Body of pancreas (tissue), 4 donors: Measurements from ENCODE around the gene AFAP1L1. TPM values are rescaled to one million over a fixed set of nuclear protein-coding genes. Genes with fewer than 3 reads are reported as not detected.

Experiments used
- ATAC-seq: fragments of 150-250 bp; one replicate; pipeline ENCODE4 v1.9.1; 2016
- DNase-seq, 4 donors: peaks; one replicate each; pipeline ENCODE4 v3.0.0-alpha.2; 2019
- H3K27ac ChIP-seq, 4 donors: fragments of 200-600 bp; sonication (generic); 1 replicate in 3 of 4; 2 replicates in 1 of 4; pipeline versions ENCODE4 v1.5.1 to v1.6.1; 2016 to 2019; ENCODE audit warnings: mild to moderate bottlenecking in 1 of 4, mixed read lengths in 1 of 4, moderate library complexity in 1 of 4
- H3K27me3 ChIP-seq, 2 donors: fragments of 200-600 bp; sonication (generic); one replicate each; pipeline ENCODE4 v1.6.0; 2016; ENCODE audit warnings: mild to moderate bottlenecking in 1 of 2
- H3K36me3 ChIP-seq, 2 donors: fragments of 200-600 bp; sonication (generic); replicated peaks in 1 of 2; 2 replicates each; pipeline ENCODE4 v1.5.1; 2016; ENCODE audit warnings: low read depth in 2 of 2; ENCODE audit not compliant: insufficient read depth in 1 of 2
- H3K4me1 ChIP-seq: fragments of 200-600 bp; sonication (generic); one replicate; pipeline ENCODE4 v1.6.0; 2016
- H3K4me3 ChIP-seq, 2 donors: fragments of 200-600 bp; sonication (generic); 1 replicate in 1 of 2; 2 replicates in 1 of 2; pipeline ENCODE4 v1.5.1; 2016 to 2019
- H3K9me3 ChIP-seq, 3 donors: fragments of 200-600 bp; sonication (generic); 1 replicate in 2 of 3; 2 replicates in 1 of 3; pipeline ENCODE4 v1.5.1; 2016
- CTCF ChIP-seq, 7 experiments: fragments of 450-650 bp in 4 of 7; fragments of 200-600 bp in 3 of 7; sonication (generic) in 3 of 7; IDR thresholded peaks; one replicate each; pipeline ENCODE4 v1.5.1; 2016 to 2019; ENCODE audit warnings: antibody characterized with exemption in 7 of 7
- POLR2A ChIP-seq, 3 donors: fragments of 450-650 bp; IDR thresholded peaks; one replicate each; pipeline ENCODE4 v1.6.1; 2016; ENCODE audit warnings: antibody characterized with exemption in 3 of 3, mild to moderate bottlenecking in 2 of 3
- WGBS, 2 donors: methylation state at CpG; one replicate each; pipeline ENCODE4 v1.1.5; 2017; 5-methylcytosine and 5-hydroxymethylcytosine counted together
- intact Hi-C: fragments of 100-400 bp; cut with DNase I; formaldehyde crosslinking; loops from one replicate; pipeline ENCODE4 v1.15.1; 2023
- total RNA-seq, 2 donors: library from RNA; depleted of rRNA; stranded (reverse); fragments of >200 nt; gene quantifications; one replicate each; pipeline ENCODE4 v1.1.0, GENCODE V29; 2016

Gene AFAP1L1
- total RNA-seq, 2 donors from 2014 or later = 2.9 to 5.9 TPM

DNA sequence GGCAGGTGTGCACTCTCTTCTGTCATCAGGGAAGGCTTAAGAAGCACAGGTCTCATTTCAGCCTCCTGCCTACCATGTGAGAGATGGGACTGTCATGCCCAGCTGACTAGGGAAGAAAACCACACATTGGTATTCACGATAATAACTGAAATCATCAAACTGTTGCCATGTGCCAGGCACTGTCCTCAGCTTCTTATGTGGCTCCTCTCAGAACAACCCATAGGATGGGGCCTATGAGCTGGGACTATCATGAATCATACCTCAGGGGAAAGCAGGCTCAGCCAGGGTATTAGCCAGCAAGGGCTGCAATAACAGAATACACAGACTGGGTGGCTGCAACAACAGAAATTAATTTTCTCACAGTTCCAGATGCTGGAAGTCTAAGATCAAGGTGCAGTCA lies 3.3 kb downstream of the AFAP1L1 start:
- no peak for ATAC-seq
- TF ChIP-seq CTCF (IDR thresholded peaks at IDR 0.05) = no peak
- no peak for TF ChIP-seq POLR2A (IDR thresholded peaks at IDR 0.05)
- intact Hi-C loops = no loop called here
- Histone ChIP-seq H3K4me1 (peaks cover 19% of the 10 kb centered on the region), H3K36me3 (no peaks in the 10 kb centered on the region), H3K4me3 (no peak overlapping the region), H3K9me3 (no peaks in the 10 kb centered on the region), H3K27ac (no peak overlapping the region), H3K27me3 (peaks cover 0 to 16% of the 10 kb centered on the region in 2 donors)
- WGBS, 2 donors = 58 to 82% methylated on average over 1 of the region's 1 CpG
- DNase-seq = no peak

DNA sequence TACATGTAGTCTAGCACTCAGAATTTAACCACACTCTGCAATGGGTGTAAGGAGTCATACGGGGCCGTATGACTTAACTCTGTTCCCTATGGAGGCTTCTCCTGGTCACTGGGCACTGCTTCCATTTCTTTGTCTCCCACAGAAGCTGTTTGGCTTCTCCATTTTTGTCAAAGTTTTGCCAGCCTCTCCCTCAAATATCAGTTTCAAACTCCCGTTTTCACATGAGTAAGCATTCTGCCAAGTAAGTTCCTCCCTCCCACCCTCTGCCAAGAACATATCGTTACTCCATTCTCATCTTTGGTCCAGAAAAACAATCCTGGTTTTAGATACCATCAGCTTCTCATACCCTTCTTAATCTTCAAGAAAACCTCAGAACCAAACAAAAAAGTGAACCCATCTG lies 6.1 kb downstream of the AFAP1L1 start:
- ATAC-seq = no peak

GRCh38 chr5:149278451-149279210 lies 7.0 kb downstream of the AFAP1L1 start:
- Histone ChIP-seq H3K9me3 (no peaks in the 10 kb centered on the region), H3K4me3 (no peak overlapping the region), H3K27ac (no peak overlapping the region), H3K4me1 (no peaks in the 10 kb centered on the region), H3K36me3 (no peaks in the 10 kb centered on the region), H3K27me3 (no peaks in the 10 kb centered on the region)
- 58 to 63% methylated on average over 5 of the region's 5 CpGs for WGBS, 2 donors
- no peak for TF ChIP-seq POLR2A (IDR thresholded peaks at IDR 0.05)
- no peak for TF ChIP-seq CTCF (IDR thresholded peaks at IDR 0.05)
- intact Hi-C loops = no loop called here
- ATAC-seq (no peak), DNase-seq (no peak)

More for the DNA sequence above, 6.1 kb downstream of the AFAP1L1 start:
- intact Hi-C loops = no loop called here
- H3K4me3 ChIP-seq = no peak overlapping the region
- H3K27ac ChIP-seq = no peak overlapping the region
- H3K36me3 ChIP-seq = no peaks in the 10 kb centered on the region
- DNase-seq = no peak
- H3K4me1 ChIP-seq = peaks cover under 1% of the 10 kb centered on the region
- TF ChIP-seq CTCF (IDR thresholded peaks at IDR 0.05) (no peak), POLR2A (IDR thresholded peaks at IDR 0.05) (no peak)
- peaks cover 0 to 1% of the 10 kb centered on the region in 2 donors for H3K27me3 ChIP-seq
- H3K9me3 ChIP-seq = no peaks in the 10 kb centered on the region
- 66 to 67% methylated on average over 4 of the region's 4 CpGs for WGBS, 2 donors

DNA sequence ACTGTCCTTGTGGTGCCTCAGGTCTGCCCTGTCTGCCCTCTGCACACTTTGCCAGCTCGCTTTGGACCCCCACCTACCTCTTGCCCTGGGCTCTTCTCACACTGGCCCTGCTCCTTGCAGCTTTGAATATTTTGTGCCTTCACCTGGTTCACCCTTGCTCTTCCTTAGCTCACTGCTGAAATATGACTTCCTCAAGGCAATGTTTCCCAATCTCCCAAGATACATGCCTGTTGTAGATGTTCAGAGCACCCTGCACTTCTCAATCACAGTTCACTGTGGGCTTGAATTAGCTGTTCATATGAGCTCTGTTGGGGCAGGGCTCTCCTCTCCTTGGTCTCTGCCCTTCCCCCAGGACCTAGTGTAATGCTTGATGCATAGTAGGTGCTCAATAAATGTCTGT lies 8.0 kb downstream of the AFAP1L1 start:
- Histone ChIP-seq H3K27ac (no peak overlapping the region), H3K36me3 (no peaks in the 10 kb centered on the region), H3K27me3 (no peaks in the 10 kb centered on the region), H3K9me3 (no peaks in the 10 kb centered on the region), H3K4me1 (no peaks in the 10 kb centered on the region), H3K4me3 (no peak overlapping the region)
- 76 to 88% methylated on average over 1 of the region's 1 CpG for WGBS, 2 donors
- TF ChIP-seq CTCF (IDR thresholded peaks at IDR 0.05) (no peak), POLR2A (IDR thresholded peaks at IDR 0.05) (no peak)
- no peak for DNase-seq
- no peak for ATAC-seq
- intact Hi-C loops = no loop called here

- no peaks in the 10 kb centered on the region for H3K27me3 ChIP-seq
- DNase-seq (no peak), ATAC-seq (no peak)
- intact Hi-C loops = no loop called here
- WGBS, 2 donors = 34 to 40% methylated on average over 1 of the region's 1 CpG
- no peak overlapping the region for H3K27ac ChIP-seq
- no peaks in the 10 kb centered on the region for H3K9me3 ChIP-seq
- TF ChIP-seq CTCF (IDR thresholded peaks at IDR 0.05) (no peak), POLR2A (IDR thresholded peaks at IDR 0.05) (no peak)
- H3K4me1 ChIP-seq = no peaks in the 10 kb centered on the region
- H3K4me3 ChIP-seq = no peak overlapping the region
- H3K36me3 ChIP-seq = no peaks in the 10 kb centered on the region
These were observed 8.5 kb downstream of the AFAP1L1 start for GRCh38 chr5:149280124-149280523.
